Measurements from ENCODE around the gene VCP.

DNA sequence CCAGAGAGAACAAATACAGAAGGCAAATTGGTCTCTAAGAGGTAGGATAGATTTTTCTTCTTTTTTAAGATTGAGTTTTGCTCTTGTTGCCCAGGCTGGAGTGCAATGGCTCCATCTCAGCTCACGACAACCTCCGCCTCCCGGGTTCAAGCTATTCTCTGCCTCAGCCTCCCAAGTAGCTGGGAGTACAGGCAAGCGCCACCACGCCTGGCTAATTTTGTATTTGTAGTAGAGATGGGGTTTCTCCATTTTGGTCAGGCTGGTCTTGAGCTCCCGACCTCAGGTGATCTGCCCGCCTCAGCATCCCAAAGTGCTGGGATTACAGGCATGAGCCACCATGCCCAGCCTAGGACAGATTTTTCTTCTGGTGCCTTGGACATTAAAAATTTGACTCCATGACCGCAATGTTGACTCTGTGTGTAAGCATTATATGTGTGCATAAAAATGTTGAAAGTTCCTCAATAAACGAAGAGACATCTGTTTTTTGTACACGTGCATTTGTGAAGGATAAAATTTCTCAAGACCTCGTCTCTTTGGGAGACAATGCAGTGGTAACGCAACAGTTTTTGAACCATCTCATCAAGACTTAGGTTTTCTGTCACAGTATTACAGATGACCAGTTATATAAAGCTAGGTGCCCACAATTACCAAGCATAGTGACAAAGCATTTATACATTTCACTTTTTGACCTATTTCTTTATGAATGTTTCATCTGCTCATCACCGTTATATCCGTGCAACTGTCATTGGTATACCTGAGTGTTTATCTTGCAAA, 17.4 kb downstream of the VCP start:
- no peak for TF ChIP-seq CTCF (IDR thresholded peaks at IDR 0.05)
- no peak for TF ChIP-seq EZH2 (IDR thresholded peaks at IDR 0.05; ENCODE audit: borderline replicate concordance, insufficient read depth, low read depth, low read length, poor library complexity, severe bottlenecking)
